K562 (cell line): Measurements from ENCODE around the gene GLB1L3. TPM values are rescaled to one million over a fixed set of nuclear protein-coding genes. Genes with fewer than 3 reads are reported as not detected.
A peak's percentile ranks its signal among the peaks of the same experiment; 100 is the strongest.

Experiments
- BRCA1 ChIP-seq, 2 experiments: fragments of 450-650 bp in 1 of 2; sonication (generic) in 1 of 2; formaldehyde crosslinking in 1 of 2; IDR thresholded peaks; 2 replicates each; pipeline versions ENCODE4 v1.5.0 to v1.6.1; 2017 to 2020; ENCODE audit warnings: mild to moderate bottlenecking in 1 of 2, missing genetic modification reagents in 1 of 2
- COPS2 ChIP-seq: fragments of 450-650 bp; conservative IDR thresholded peaks from 2 replicates; pipeline ENCODE4 v1.6.1; 2016; ENCODE audit warnings: mild to moderate bottlenecking, moderate library complexity
- DIDO1 ChIP-seq: fragments of 450-650 bp; IDR thresholded peaks from 2 replicates; pipeline ENCODE4 v1.6.1; 2016; ENCODE audit warnings: low read depth, missing biosample characterization, missing genetic modification characterization
- ETV1 ChIP-seq: fragments of 450-650 bp; conservative IDR thresholded peaks from 2 replicates; pipeline ENCODE4 v1.6.1; 2016; ENCODE audit warnings: missing genetic modification characterization, control low read depth, low read depth, missing compliant biosample characterization
- ETV6 ChIP-seq, 3 experiments: fragments of 150-350 bp in 1 of 3; sonication (generic) in 1 of 3; formaldehyde crosslinking in 1 of 3; IDR thresholded peaks; 2 replicates each; pipeline versions ENCODE4 v1.6.1 to v1.8.0; 2014 to 2022; ENCODE audit warnings: borderline replicate concordance in 2 of 3, low read depth in 2 of 3, antibody characterized with exemption in 1 of 3, low read length in 1 of 3, mild to moderate bottlenecking in 1 of 3, missing genetic modification reagents in 1 of 3
- FOXA3 ChIP-seq, 2 experiments: fragments of 450-650 bp in 1 of 2; sonication (generic) in 1 of 2; formaldehyde crosslinking; IDR thresholded peaks in 1 of 2; conservative IDR thresholded peaks in 1 of 2; 2 replicates each; pipeline versions ENCODE4 v1.4.0 to v1.8.0; 2020 to 2022; ENCODE audit warnings: mild to moderate bottlenecking in 2 of 2, missing genetic modification reagents in 1 of 2
- GABPA ChIP-seq: fragments of 200-800 bp; sonication (Bioruptor generic); conservative IDR thresholded peaks from 2 replicates; pipeline ENCODE4 v1.6.1; 2016; ENCODE audit warnings: low read depth, missing genetic modification characterization, missing compliant biosample characterization
- MAFF ChIP-seq: IDR thresholded peaks from 2 replicates; pipeline ENCODE4 v1.6.1; 2012; ENCODE audit warnings: low read length, improper control_type of control experiment
- NFXL1 ChIP-seq: fragments of 450-650 bp; formaldehyde crosslinking; IDR thresholded peaks from 2 replicates; pipeline ENCODE4 v1.4.0; 2021; ENCODE audit warnings: mild to moderate bottlenecking
- NKRF ChIP-seq: fragments of 450-650 bp; IDR thresholded peaks from 2 replicates; pipeline ENCODE4 v1.6.1; 2016; ENCODE audit warnings: borderline replicate concordance
- NONO ChIP-seq, 2 experiments: fragments of 200-400 bp in 1 of 2; fragments of 450-650 bp in 1 of 2; formaldehyde crosslinking in 1 of 2; IDR thresholded peaks; 2 replicates each; pipeline ENCODE4 v1.6.1; 2017; ENCODE audit warnings: low read depth in 2 of 2, mild to moderate bottlenecking in 2 of 2, moderate library complexity in 2 of 2, low read length in 1 of 2
- NUFIP1 ChIP-seq: fragments of 450-650 bp; IDR thresholded peaks from 2 replicates; pipeline ENCODE4 v1.6.1; 2018; ENCODE audit not compliant: partially characterized antibody
- RUNX1 ChIP-seq: sonication (generic); IDR thresholded peaks from 2 replicates; pipeline ENCODE4 v1.6.1; 2016; ENCODE audit warnings: antibody characterized with exemption, low read depth
- TFAP4 ChIP-seq: sonication (generic); formaldehyde crosslinking; IDR thresholded peaks from 2 replicates; pipeline ENCODE4 v1.8.0; 2022; ENCODE audit warnings: missing genetic modification reagents, mild to moderate bottlenecking, moderate library complexity, borderline replicate concordance
- XRCC3 ChIP-seq: fragments of 450-650 bp; IDR thresholded peaks from 2 replicates; pipeline ENCODE4 v1.6.1; 2017; ENCODE audit warnings: mild to moderate bottlenecking, moderate library complexity
- ZBTB11 ChIP-seq, 3 experiments: fragments of 200-800 bp in 1 of 3; fragments of 250-450 bp in 1 of 3; fragments of 450-650 bp in 1 of 3; sonication (Bioruptor Pico) in 1 of 3; sonication (Bioruptor generic) in 1 of 3; formaldehyde crosslinking in 1 of 3; IDR thresholded peaks; 2 replicates each; pipeline versions ENCODE4 v1.6.1 to v1.8.0; 2016 to 2022; ENCODE audit warnings: mild to moderate bottlenecking in 2 of 3, missing genetic modification characterization in 2 of 3, missing compliant biosample characterization in 1 of 3, moderate library complexity in 1 of 3
- ZFP30 ChIP-seq: fragments of 250-450 bp; sonication (Bioruptor Pico); IDR thresholded peaks from 2 replicates; pipeline ENCODE4 v1.8.0; 2022; ENCODE audit warnings: moderate library complexity, mild to moderate bottlenecking, inconsistent platforms, borderline replicate concordance
- ZNF274 ChIP-seq: IDR thresholded peaks from 2 replicates; pipeline ENCODE4 v1.6.1; 2011; ENCODE audit warnings: low read depth, mild to moderate bottlenecking, low read length, moderate library complexity, borderline replicate concordance
- ZNF282 ChIP-seq: sonication (generic); formaldehyde crosslinking; IDR thresholded peaks from 2 replicates; pipeline ENCODE4 v1.8.1; 2023; ENCODE audit warnings: missing genetic modification reagents
- polyA plus RNA-seq, 8 experiments: library from polyadenylated mRNA; depleted of rRNA in 4 of 8; stranded (reverse) in 5 of 8; unstranded in 3 of 8; fragments of >200 nt; fragmentation: Nextera tagmentation in 2 of 8; fragmentation: Illumina TruSeq in 1 of 8; extraction: Ambion mirVana in 2 of 8; extraction: Trizol in 1 of 8; gene quantifications; 2 replicates each; pipeline versions ENCODE4 v1.2.1 to v1.2.3, GENCODE V29; 2011 to 2014; ENCODE audit warnings: inconsistent platforms in 1 of 8, missing spikeins in 1 of 8
- total RNA-seq, 7 experiments: library from RNA; depleted of rRNA in 6 of 7; stranded (reverse); fragments of >200 nt in 6 of 7; fragmentation: Illumina TruSeq in 2 of 7; extraction: Trizol in 2 of 7; gene quantifications; 2 replicates each; pipeline versions ENCODE4 v1.2.1 to v1.2.3, GENCODE V29; 2011 to 2021; ENCODE audit warnings: low replicate concordance in 1 of 7

Gene GLB1L3
- total and polyA plus RNA-seq, 9 of the 15 experiments (the other 6 are each of a cell fraction or from before 2014, with no cell fraction given), result 0.18 to 3.3 (median 0.49) TPM

- TF ChIP-seq TFAP4 (CRISPR knock-in tag) (peak; percentile 63), ZFP30 (CRISPR knock-in tag) (no peak), NFXL1 (no peak), FOXA3 (CRISPR knock-in tag; conservative IDR thresholded peaks at IDR 0.05 in 1 of 2, IDR thresholded peaks at IDR 0.05 in 1 of 2) (peak in 1 of 2 experiments; percentile 47; a peak in 1 of 4 replicates), GABPA (tag) (no peak), NONO (IDR thresholded peaks at IDR 0.05; ENCODE audit: low read depth in 2 of 2, low read length in 1 of 2) (peak in 1 of 2 experiments; percentile 24; a peak in 1 of 4 replicates), DIDO1 (tag) (no peak), ZNF274 (no peak), ETV1 (no peak), XRCC3 (no peak), MAFF (no peak), ZNF282 (CRISPR knock-in tag) (peak; percentile 86; the same call in 1 of the 2 replicates), BRCA1 (IDR thresholded peaks at IDR 0.05) (no peak), BRCA1 (CRISPR knock-in tag; IDR thresholded peaks at IDR 0.05) (peak; percentile 82; the same call in 1 of the 2 replicates), RUNX1 (no peak), ETV6 (IDR thresholded peaks at IDR 0.05; ENCODE audit: borderline replicate concordance in 1 of 2, low read depth in 2 of 2, low read length in 1 of 2) (no peak), ETV6 (CRISPR knock-in tag; IDR thresholded peaks at IDR 0.05; ENCODE audit: borderline replicate concordance) (peak; percentile 24; the same call in 1 of the 2 replicates), ZBTB11 (CRISPR knock-in tag; IDR thresholded peaks at IDR 0.05) (no peak), NUFIP1 (no peak), NKRF (peak; percentile 38; the same call in 1 of the 2 replicates), COPS2 (no peak)
These were observed 55.4 kb downstream of the GLB1L3 start, which contains the start of gene GLB1L2 (continued) for GRCh38 chr11:134331354-134332188.
